Gastrocnemius medialis (tissue), 4 donors: ENCODE measurements around the gene SLC6A20.

ENCODE experiments used
- CTCF ChIP-seq, 5 experiments: fragments of 450-650 bp in 3 of 5; fragments of 200-600 bp in 2 of 5; sonication (generic) in 2 of 5; IDR thresholded peaks in 4 of 5; conservative IDR thresholded peaks in 1 of 5; 1 replicate in 4 of 5; 2 replicates in 1 of 5; pipeline ENCODE4 v1.5.1; 2016 to 2019; ENCODE audit warnings: antibody characterized with exemption in 5 of 5, mild to moderate bottlenecking in 3 of 5, moderate library complexity in 3 of 5
- POLR2A ChIP-seq, 2 donors: fragments of 450-650 bp; IDR thresholded peaks; one replicate each; pipeline ENCODE4 v1.6.1; 2017; ENCODE audit warnings: antibody characterized with exemption in 2 of 2, mild to moderate bottlenecking in 2 of 2, moderate library complexity in 2 of 2

GRCh38 chr3:45771831-45772230 lies 24.5 kb downstream of the SLC6A20 start:
- TF ChIP-seq CTCF (IDR thresholded peaks at IDR 0.05 in 4 of 5, conservative IDR thresholded peaks at IDR 0.05 in 1 of 5) (no peak), POLR2A (IDR thresholded peaks at IDR 0.05) (no peak)
